ENCODE measurements around the gene ALG14.
"Not testable (repeated sequence)": the region's sequence is repeated elsewhere in the genome, so short reads cannot be mapped to it uniquely, and the experiment has no call there.

ALG14 gene

DNA sequence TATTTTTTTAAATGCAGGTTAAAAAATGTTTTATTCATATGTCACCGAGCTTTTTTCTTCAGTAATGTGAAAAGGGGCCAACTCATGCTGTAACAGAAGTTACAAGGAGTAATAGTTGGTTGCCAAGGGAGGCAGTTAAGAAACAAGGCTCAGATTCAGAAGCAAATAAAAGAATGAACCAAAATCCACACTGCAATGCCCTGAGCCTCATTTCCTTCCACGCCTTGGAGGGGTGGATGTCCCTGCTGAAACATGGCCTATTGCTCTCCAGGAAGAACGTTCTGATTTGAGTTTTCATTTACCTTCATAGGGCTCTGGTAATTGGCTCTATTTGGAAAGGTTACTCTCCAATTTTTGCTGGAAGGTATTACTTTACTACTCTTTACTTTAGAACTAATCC, 24.4 kb downstream of the ALG14 start:
- no peak for TF ChIP-seq MYC (IDR thresholded peaks at IDR 0.05; ENCODE audit: low read depth, low read length)
- TF ChIP-seq, protein P1, sequence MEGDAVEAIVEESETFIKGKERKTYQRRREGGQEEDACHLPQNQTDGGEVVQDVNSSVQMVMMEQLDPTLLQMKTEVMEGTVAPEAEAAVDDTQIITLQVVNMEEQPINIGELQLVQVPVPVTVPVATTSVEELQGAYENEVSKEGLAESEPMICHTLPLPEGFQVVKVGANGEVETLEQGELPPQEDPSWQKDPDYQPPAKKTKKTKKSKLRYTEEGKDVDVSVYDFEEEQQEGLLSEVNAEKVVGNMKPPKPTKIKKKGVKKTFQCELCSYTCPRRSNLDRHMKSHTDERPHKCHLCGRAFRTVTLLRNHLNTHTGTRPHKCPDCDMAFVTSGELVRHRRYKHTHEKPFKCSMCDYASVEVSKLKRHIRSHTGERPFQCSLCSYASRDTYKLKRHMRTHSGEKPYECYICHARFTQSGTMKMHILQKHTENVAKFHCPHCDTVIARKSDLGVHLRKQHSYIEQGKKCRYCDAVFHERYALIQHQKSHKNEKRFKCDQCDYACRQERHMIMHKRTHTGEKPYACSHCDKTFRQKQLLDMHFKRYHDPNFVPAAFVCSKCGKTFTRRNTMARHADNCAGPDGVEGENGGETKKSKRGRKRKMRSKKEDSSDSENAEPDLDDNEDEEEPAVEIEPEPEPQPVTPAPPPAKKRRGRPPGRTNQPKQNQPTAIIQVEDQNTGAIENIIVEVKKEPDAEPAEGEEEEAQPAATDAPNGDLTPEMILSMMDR (IDR thresholded peaks at IDR 0.05; ENCODE audit: low read depth, low read length): no peak
- DNase-seq (ENCODE audit: low read depth): no peak
- H3K4me3 ChIP-seq (ENCODE audit: low read depth, low read length): no peak overlapping the region

DNA sequence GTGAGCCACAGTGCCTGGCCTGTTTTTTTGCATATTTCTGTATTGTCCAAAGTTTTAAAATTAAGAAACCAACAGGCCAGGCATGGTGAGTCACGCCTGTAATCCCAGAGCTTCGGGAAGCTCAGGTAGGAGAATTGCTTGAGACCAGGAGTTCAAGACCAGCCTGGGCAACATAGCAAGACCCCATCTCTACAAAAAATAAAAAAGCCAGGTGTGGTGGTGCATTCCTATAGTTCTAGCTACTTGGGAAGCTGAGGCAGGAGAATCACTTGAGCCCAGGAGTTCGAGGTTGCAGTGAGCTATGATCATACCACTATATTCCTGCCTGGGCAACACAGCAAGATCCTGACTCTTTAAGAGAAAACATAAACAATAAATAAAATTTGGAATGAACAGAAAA, 25.1 kb downstream of the ALG14 start:
- DNase-seq (ENCODE audit: low read depth); H3K4me3 ChIP-seq (ENCODE audit: low read depth, low read length): not testable (repeated sequence)

DNA sequence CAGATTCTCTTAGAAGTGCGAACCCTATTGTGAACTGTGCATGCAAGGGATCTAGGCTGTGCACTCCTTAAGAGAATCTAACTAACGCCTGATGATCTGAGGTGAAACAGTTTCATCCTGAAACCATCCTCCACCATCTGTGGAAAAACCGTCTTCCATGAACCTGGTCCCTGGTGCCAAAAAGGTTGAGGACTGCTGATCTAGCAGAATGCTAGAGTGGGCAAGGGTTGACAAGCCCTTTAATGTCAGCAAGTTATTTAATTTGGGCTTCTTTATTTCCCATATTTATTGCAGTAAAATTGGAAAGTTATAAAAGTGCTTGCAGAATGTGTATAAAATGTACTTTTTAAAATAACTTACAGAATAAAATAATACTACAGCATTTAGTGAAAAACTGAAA, 26.4 kb downstream of the ALG14 start:
- DNase-seq (ENCODE audit: low read depth): no peak
- TF ChIP-seq POLR2A (IDR thresholded peaks at IDR 0.05; ENCODE audit: extremely low read depth, insufficient read length): no peak
- TF ChIP-seq, protein P1 (IDR thresholded peaks at IDR 0.05; ENCODE audit: low read depth, low read length): no peak
- TF ChIP-seq, protein P2, sequence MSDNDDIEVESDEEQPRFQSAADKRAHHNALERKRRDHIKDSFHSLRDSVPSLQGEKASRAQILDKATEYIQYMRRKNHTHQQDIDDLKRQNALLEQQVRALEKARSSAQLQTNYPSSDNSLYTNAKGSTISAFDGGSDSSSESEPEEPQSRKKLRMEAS (IDR thresholded peaks at IDR 0.05; ENCODE audit: low read depth, low read length): no peak
- TF ChIP-seq MYC (IDR thresholded peaks at IDR 0.05; ENCODE audit: low read depth, low read length): no peak
- H3K4me3 ChIP-seq (ENCODE audit: low read depth, low read length): no peak overlapping the region

DNA sequence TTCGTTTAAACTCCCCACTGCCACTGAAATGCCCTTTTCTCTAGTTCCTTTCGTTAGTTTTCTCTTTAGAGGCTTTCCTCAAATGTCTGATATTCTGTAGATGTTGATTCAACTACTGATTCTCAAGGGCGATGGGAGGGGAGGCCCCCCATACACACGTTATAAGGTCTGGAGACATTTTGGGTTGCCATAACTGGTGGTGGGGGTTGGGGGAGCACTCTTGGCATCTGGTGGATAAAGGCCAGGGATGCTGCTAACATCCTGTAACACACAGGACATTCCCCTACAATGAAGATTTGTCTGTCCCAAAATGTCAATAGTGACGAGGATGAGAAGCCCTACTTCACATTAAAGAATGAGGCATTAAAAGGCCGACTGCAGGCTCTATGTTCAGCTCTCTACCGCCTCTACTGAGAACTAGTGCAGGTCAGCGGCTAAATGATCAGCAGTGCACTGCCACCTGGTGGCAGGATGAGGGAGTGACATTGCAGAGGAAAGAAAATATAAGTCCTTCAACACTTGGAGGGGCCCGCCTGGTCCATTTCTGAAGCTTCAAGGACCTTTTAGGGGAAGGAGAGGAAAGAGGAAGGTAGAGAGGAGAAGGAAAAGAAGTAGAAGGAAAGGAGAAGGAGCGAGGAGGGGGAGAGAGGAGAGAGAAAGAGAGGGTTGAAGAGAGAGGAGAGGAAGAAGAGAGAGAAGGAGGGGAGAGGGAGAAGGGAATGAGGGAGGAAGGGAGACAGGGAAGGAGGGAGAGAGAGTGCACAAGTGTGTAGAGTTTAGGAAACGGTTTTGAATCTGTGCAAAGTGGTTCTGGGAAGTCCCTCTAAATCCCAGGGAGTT, 29.4 kb downstream of the ALG14 start:
- TF ChIP-seq POLR2A (IDR thresholded peaks at IDR 0.05; ENCODE audit: extremely low read depth, insufficient read length) (no peak), MYC (IDR thresholded peaks at IDR 0.05; ENCODE audit: low read depth, low read length) (no peak)
- TF ChIP-seq, protein P1 (IDR thresholded peaks at IDR 0.05; ENCODE audit: low read depth, low read length): peak; percentile 95
- TF ChIP-seq, protein P2 (IDR thresholded peaks at IDR 0.05; ENCODE audit: low read depth, low read length): no peak
- peak; percentile 82 for DNase-seq (ENCODE audit: low read depth)
- no peak overlapping the region for H3K4me3 ChIP-seq (ENCODE audit: low read depth, low read length)

DNA sequence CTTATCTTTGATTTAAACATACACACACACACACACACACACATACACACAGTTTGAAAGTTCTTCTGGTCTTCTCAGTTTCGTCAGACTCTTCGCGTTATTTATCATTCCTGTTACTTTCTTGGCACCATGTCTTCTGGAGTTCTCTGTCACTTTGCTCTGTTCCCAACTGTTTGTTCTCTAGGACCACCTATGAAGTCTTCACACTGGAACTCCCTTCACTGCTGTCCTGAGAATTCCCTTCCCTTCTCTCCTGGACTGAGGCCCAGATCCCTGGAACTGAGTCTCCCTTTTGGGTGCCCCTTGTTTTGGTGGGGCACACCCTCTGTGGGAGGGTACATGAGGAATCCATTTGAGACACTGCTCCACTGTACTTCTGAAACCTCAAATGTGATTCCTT, 30.5 kb downstream of the ALG14 start:
- TF ChIP-seq MYC (IDR thresholded peaks at IDR 0.05; ENCODE audit: low read depth, low read length): no peak
- TF ChIP-seq, protein P2 (IDR thresholded peaks at IDR 0.05; ENCODE audit: low read depth, low read length): no peak
- TF ChIP-seq, protein P1 (IDR thresholded peaks at IDR 0.05; ENCODE audit: low read depth, low read length): no peak
- no peak for DNase-seq (ENCODE audit: low read depth)
- no peak overlapping the region for H3K4me3 ChIP-seq (ENCODE audit: low read depth, low read length)

DNA sequence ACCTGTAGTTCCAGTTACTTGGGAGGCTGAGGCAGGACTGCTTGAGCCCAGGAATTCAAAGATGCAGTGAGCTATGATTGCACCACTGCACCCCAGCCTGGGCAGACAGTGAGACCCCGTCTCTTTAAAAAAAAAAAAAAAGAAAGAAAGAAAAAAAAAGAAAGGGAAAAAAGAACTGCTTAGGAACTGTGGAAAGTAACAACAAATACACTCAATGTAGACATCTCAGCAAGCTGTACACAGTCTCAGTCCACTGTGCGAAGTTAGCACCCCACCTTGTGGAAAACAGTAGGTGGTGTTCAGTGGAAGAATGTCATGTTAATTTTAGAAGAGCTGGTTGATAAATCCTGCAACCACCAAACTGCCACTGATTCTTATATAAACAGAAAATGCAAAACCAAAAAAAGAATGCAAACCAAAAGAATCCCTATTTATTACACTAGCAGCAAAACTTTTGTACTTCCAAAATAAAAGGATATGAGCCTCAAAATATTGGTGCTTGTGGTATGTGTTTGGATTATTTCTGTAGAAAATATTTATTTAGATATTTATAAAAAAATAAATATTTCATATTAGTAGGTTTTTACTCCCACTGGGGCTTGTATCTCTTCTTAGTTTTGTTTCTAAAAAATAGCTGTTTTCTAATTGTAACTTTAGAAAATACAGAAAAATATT, 31.1 kb downstream of the ALG14 start:
- peak; percentile 63 for DNase-seq (ENCODE audit: low read depth)
- TF ChIP-seq, protein P2 (IDR thresholded peaks at IDR 0.05; ENCODE audit: low read depth, low read length): no peak
- TF ChIP-seq POLR2A (IDR thresholded peaks at IDR 0.05; ENCODE audit: extremely low read depth, insufficient read length) (no peak), MYC (IDR thresholded peaks at IDR 0.05; ENCODE audit: low read depth, low read length) (no peak)
- TF ChIP-seq, protein P1 (IDR thresholded peaks at IDR 0.05; ENCODE audit: low read depth, low read length): peak; percentile 46
- H3K4me3 ChIP-seq (ENCODE audit: low read depth, low read length): no peak overlapping the region

All from NB4 (cell line).